Measurements from ENCODE around the gene COL28A1.

The COL28A1 gene

DNA sequence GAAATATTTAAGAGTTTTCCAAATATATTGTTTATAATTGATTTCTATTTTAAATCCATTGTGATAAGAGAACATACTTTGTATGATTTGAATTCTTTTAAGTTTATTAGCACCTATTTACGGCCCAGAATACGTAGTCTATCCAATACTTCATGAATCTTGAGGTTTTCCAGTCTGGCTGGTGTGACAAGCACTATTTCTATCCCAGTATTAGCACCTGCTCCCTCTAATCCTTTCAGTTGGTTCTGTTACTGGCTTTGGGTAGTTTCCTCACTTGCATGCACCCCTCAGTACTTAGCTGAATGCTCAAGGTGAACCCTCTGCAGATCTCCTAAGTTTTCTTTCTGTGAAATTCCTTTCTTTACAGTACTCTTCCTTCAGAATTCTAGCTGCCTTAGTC is 186.5 kb downstream of the COL28A1 start:
- H3K9ac ChIP-seq (ENCODE audit: low read length): no peak overlapping the region
- H3K36me3 ChIP-seq (replicated peaks; ENCODE audit: low read depth, low read length): no peaks in the 10 kb centered on the region
- H3K4me1 ChIP-seq (ENCODE audit: low read length): no peaks in the 10 kb centered on the region
- H3K27me3 ChIP-seq (ENCODE audit: low read depth, low read length): no peaks in the 10 kb centered on the region
- H2AFZ ChIP-seq (ENCODE audit: low read depth, low read length): no peak overlapping the region
- no peak overlapping the region for H3K4me2 ChIP-seq (ENCODE audit: low read length)
- no peaks in the 10 kb centered on the region for H4K20me1 ChIP-seq (ENCODE audit: insufficient read depth, low read length)
- H3K79me2 ChIP-seq (ENCODE audit: low read length): no peaks in the 10 kb centered on the region
- no peak overlapping the region for H3K4me3 ChIP-seq (ENCODE audit: low read length)
- H3K9me3 ChIP-seq (ENCODE audit: insufficient read depth, low read length): no peaks in the 10 kb centered on the region
- H3K27ac ChIP-seq (ENCODE audit: low read length): no peak overlapping the region
- no peak for TF ChIP-seq EZH2phosphoT487 (IDR thresholded peaks at IDR 0.05; ENCODE audit: low read depth)
- TF ChIP-seq, protein P1, sequence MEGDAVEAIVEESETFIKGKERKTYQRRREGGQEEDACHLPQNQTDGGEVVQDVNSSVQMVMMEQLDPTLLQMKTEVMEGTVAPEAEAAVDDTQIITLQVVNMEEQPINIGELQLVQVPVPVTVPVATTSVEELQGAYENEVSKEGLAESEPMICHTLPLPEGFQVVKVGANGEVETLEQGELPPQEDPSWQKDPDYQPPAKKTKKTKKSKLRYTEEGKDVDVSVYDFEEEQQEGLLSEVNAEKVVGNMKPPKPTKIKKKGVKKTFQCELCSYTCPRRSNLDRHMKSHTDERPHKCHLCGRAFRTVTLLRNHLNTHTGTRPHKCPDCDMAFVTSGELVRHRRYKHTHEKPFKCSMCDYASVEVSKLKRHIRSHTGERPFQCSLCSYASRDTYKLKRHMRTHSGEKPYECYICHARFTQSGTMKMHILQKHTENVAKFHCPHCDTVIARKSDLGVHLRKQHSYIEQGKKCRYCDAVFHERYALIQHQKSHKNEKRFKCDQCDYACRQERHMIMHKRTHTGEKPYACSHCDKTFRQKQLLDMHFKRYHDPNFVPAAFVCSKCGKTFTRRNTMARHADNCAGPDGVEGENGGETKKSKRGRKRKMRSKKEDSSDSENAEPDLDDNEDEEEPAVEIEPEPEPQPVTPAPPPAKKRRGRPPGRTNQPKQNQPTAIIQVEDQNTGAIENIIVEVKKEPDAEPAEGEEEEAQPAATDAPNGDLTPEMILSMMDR (IDR thresholded peaks at IDR 0.05; ENCODE audit: low read depth, low read length): no peak

DNA sequence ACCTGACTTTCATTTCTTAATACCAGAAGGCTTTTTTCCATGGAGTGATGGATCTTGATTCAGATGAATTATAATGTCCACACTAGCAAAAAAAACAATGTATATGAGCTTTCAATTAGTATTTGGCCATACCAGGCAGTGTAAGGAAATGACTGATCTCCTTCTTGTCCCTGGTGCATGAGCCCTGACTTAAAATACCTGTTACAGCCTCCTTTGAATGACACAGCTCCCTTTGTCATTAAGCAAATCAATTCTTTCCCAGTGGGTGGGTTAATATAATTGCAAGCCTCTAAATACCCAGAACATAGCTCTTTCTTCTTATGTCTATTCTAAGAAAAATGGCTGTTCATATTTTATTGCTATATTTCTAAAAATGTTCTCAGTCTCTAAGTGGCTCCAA is 188.6 kb downstream of the COL28A1 start:
- no peak overlapping the region for H3K27ac ChIP-seq (ENCODE audit: low read length)
- no peaks in the 10 kb centered on the region for H3K36me3 ChIP-seq (replicated peaks; ENCODE audit: low read depth, low read length)
- TF ChIP-seq, protein P1 (IDR thresholded peaks at IDR 0.05; ENCODE audit: low read depth, low read length): no peak
- TF ChIP-seq EZH2phosphoT487 (IDR thresholded peaks at IDR 0.05; ENCODE audit: low read depth): no peak
- no peak overlapping the region for H2AFZ ChIP-seq (ENCODE audit: low read depth, low read length)
- no peak overlapping the region for H3K4me2 ChIP-seq (ENCODE audit: low read length)
- no peaks in the 10 kb centered on the region for H3K79me2 ChIP-seq (ENCODE audit: low read length)
- no peak overlapping the region for H3K4me3 ChIP-seq (ENCODE audit: low read length)
- no peaks in the 10 kb centered on the region for H3K9me3 ChIP-seq (ENCODE audit: insufficient read depth, low read length)
- H3K4me1 ChIP-seq (ENCODE audit: low read length): no peaks in the 10 kb centered on the region
- H4K20me1 ChIP-seq (ENCODE audit: insufficient read depth, low read length): no peaks in the 10 kb centered on the region
- H3K27me3 ChIP-seq (ENCODE audit: low read depth, low read length): no peaks in the 10 kb centered on the region
- H3K9ac ChIP-seq (ENCODE audit: low read length): no peak overlapping the region

- Histone ChIP-seq H3K79me2 (ENCODE audit: low read length) (no peaks in the 10 kb centered on the region), H3K4me1 (ENCODE audit: low read length) (no peaks in the 10 kb centered on the region), H3K9me3 (ENCODE audit: insufficient read depth, low read length) (no peaks in the 10 kb centered on the region), H2AFZ (ENCODE audit: low read depth, low read length) (no peak overlapping the region), H3K36me3 (replicated peaks; ENCODE audit: low read depth, low read length) (no peaks in the 10 kb centered on the region), H3K4me3 (ENCODE audit: low read length) (no peak overlapping the region), H3K9ac (ENCODE audit: low read length) (no peak overlapping the region), H3K27me3 (ENCODE audit: low read depth, low read length) (no peaks in the 10 kb centered on the region), H4K20me1 (ENCODE audit: insufficient read depth, low read length) (no peaks in the 10 kb centered on the region), H3K27ac (ENCODE audit: low read length) (no peak overlapping the region), H3K4me2 (ENCODE audit: low read length) (no peak overlapping the region)
- no peak for TF ChIP-seq EZH2phosphoT487 (IDR thresholded peaks at IDR 0.05; ENCODE audit: low read depth)
- TF ChIP-seq, protein P1 (IDR thresholded peaks at IDR 0.05; ENCODE audit: low read depth, low read length): no peak
Observed at GRCh38 chr7:7344583-7344982, 191.1 kb downstream of the COL28A1 start.

DNA sequence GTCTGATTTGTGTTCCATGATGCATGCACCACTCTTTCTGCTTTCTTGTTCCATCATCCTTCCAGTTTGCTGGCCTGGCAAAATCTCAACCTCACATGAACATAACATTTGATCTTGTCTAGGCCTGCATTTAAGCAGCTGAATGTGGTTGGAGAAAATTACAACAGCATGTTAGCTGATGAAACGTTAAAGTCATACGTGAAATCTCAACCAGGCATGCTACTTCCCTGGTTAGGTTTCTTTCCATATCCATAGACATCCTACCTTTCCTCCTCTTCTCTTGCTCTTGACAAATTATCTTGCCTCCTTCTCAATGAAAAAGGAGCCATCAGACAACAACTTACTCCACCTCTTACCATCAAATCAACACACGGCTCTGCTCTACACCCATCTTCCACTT is 199.8 kb downstream of the COL28A1 start:
- H2AFZ ChIP-seq (ENCODE audit: low read depth, low read length): no peak overlapping the region
- no peaks in the 10 kb centered on the region for H3K4me1 ChIP-seq (ENCODE audit: low read length)
- H3K79me2 ChIP-seq (ENCODE audit: low read length): no peaks in the 10 kb centered on the region
- TF ChIP-seq EZH2phosphoT487 (IDR thresholded peaks at IDR 0.05; ENCODE audit: low read depth): no peak
- TF ChIP-seq, protein P1 (IDR thresholded peaks at IDR 0.05; ENCODE audit: low read depth, low read length): no peak
- no peaks in the 10 kb centered on the region for H4K20me1 ChIP-seq (ENCODE audit: insufficient read depth, low read length)
- H3K27me3 ChIP-seq (ENCODE audit: low read depth, low read length): no peaks in the 10 kb centered on the region
- no peak overlapping the region for H3K4me2 ChIP-seq (ENCODE audit: low read length)
- H3K9ac ChIP-seq (ENCODE audit: low read length): no peak overlapping the region
- H3K9me3 ChIP-seq (ENCODE audit: insufficient read depth, low read length): no peaks in the 10 kb centered on the region
- no peak overlapping the region for H3K4me3 ChIP-seq (ENCODE audit: low read length)
- H3K27ac ChIP-seq (ENCODE audit: low read length): no peak overlapping the region
- no peaks in the 10 kb centered on the region for H3K36me3 ChIP-seq (replicated peaks; ENCODE audit: low read depth, low read length)
